Fibroblast of lung (primary cell): Measurements from ENCODE around the gene MPZL3. TPM values are rescaled to one million over a fixed set of nuclear protein-coding genes. Genes with fewer than 3 reads are reported as not detected.

Experiments used
- DNase-seq, 2 donors: peaks; one replicate each; pipeline versions ENCODE4 v3.0.0 to v3.0.0-alpha.2; 2010; ENCODE audit warnings: low read depth in 2 of 2
- H2AFZ ChIP-seq: 2 replicates; pipeline ENCODE4 v1.5.1; 2012; ENCODE audit warnings: low read length, control low read depth, inconsistent platforms
- H3K27ac ChIP-seq: 2 replicates; pipeline ENCODE4 v1.5.1; 2011; ENCODE audit warnings: low read length, control low read depth; ENCODE audit not compliant: insufficient read depth
- H3K27me3 ChIP-seq: 2 replicates; pipeline ENCODE4 v1.5.1; 2011; ENCODE audit warnings: mild to moderate bottlenecking, low read length; ENCODE audit not compliant: control insufficient read depth, insufficient read depth
- H3K36me3 ChIP-seq: 2 replicates; pipeline ENCODE4 v1.5.1; 2011; ENCODE audit warnings: low read length; ENCODE audit not compliant: control insufficient read depth, insufficient read depth
- H3K4me1 ChIP-seq: 2 replicates; pipeline ENCODE4 v1.5.1; 2011; ENCODE audit warnings: low read length; ENCODE audit not compliant: control insufficient read depth, insufficient read depth; ENCODE audit errors: extremely low read depth
- H3K4me2 ChIP-seq: 2 replicates; pipeline ENCODE4 v1.5.1; 2011; ENCODE audit warnings: low read length, control low read depth; ENCODE audit not compliant: insufficient read depth; ENCODE audit errors: extremely low read depth
- H3K4me3 ChIP-seq, 4 experiments: fragments of 200-600 bp in 1 of 4; sonication (generic) in 1 of 4; replicated peaks in 1 of 4; 2 replicates each; pipeline ENCODE4 v1.5.1; 2011 to 2016; ENCODE audit warnings: low read length in 4 of 4, low read depth in 3 of 4, mild to moderate bottlenecking in 3 of 4, control low read depth in 2 of 4, inconsistent platforms in 1 of 4, mixed read lengths in 1 of 4; ENCODE audit not compliant: insufficient read depth in 1 of 4; ENCODE audit errors: control extremely low read depth in 1 of 4
- H3K79me2 ChIP-seq: 2 replicates; pipeline ENCODE4 v1.5.1; 2012; ENCODE audit warnings: mild to moderate bottlenecking, low read length, inconsistent platforms; ENCODE audit not compliant: control insufficient read depth, insufficient read depth
- H3K9ac ChIP-seq: 2 replicates; pipeline ENCODE4 v1.5.1; 2011; ENCODE audit warnings: mild to moderate bottlenecking, low read length, control low read depth; ENCODE audit not compliant: insufficient read depth
- H3K9me3 ChIP-seq: 2 replicates; pipeline ENCODE4 v1.5.1; 2012; ENCODE audit warnings: low read depth, low read length; ENCODE audit not compliant: control insufficient read depth, insufficient read depth
- H4K20me1 ChIP-seq: 2 replicates; pipeline ENCODE4 v1.5.1; 2011; ENCODE audit warnings: low read length; ENCODE audit not compliant: control insufficient read depth, insufficient read depth; ENCODE audit errors: extremely low read depth
- EZH2 ChIP-seq: IDR thresholded peaks from 2 replicates; pipeline ENCODE4 v1.5.1; 2012; ENCODE audit warnings: low read length, control low read depth, mild to moderate bottlenecking; ENCODE audit errors: missing control alignments
- polyA plus RNA-seq, 2 donors: library from polyadenylated mRNA; depleted of rRNA in 1 of 2; stranded (reverse) in 1 of 2; unstranded in 1 of 2; fragments of >200 nt; gene quantifications; 2 replicates each; pipeline ENCODE4 v1.2.1, GENCODE V29; 2011 to 2012; ENCODE audit warnings: missing spikeins in 1 of 2
- total RNA-seq: library from RNA; depleted of rRNA; stranded (reverse); fragments of >200 nt; gene quantifications from 2 replicates; pipeline ENCODE4 v1.2.1, GENCODE V29; 2014
- TF ChIP-seq, protein P1 (sequence below), 2 donors: IDR thresholded peaks in 1 of 2; conservative IDR thresholded peaks in 1 of 2; 1 replicate in 1 of 2; 2 replicates in 1 of 2; pipeline ENCODE4 v1.5.1; 2011 to 2012; ENCODE audit warnings: low read length in 2 of 2, control low read depth in 1 of 2, inconsistent platforms in 1 of 2, low read depth in 1 of 2, mild to moderate bottlenecking in 1 of 2

The MPZL3 gene
- total and polyA plus RNA-seq, 2 donors (not counting 1 experiment from before 2014, with no cell fraction given): 0.33 to 0.44 TPM

DNA sequence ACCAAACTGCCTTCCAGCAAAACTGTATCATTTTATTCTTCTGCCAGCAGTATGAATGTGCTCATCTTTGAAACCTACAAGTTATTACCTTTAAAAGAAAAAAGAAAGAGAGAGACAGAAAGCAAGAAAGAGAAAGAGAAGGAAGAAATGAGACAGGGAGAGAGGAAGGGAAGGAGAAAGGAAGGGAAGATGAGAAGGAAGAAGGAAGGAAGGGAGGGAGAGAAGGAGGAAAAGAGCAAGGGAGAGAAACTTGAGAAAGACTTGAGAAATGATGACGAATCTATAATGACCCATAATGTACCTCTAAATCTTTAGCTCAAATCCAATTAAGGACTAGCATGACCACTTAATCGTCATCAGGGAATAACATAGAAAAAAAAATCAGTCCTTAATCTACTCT lies 16.0 kb downstream of the MPZL3 start:
- Histone ChIP-seq H4K20me1 (no peaks in the 10 kb centered on the region), H3K4me2 (no peak overlapping the region), H3K79me2 (no peaks in the 10 kb centered on the region), H3K9ac (no peak overlapping the region), H3K9me3 (no peaks in the 10 kb centered on the region), H3K4me1 (no peaks in the 10 kb centered on the region), H3K27me3 (no peaks in the 10 kb centered on the region), H2AFZ (no peak overlapping the region), H3K4me3 (no peak overlapping the region), H3K36me3 (no peaks in the 10 kb centered on the region), H3K27ac (no peak overlapping the region)
- TF ChIP-seq EZH2: no peak
- TF ChIP-seq, protein P1, sequence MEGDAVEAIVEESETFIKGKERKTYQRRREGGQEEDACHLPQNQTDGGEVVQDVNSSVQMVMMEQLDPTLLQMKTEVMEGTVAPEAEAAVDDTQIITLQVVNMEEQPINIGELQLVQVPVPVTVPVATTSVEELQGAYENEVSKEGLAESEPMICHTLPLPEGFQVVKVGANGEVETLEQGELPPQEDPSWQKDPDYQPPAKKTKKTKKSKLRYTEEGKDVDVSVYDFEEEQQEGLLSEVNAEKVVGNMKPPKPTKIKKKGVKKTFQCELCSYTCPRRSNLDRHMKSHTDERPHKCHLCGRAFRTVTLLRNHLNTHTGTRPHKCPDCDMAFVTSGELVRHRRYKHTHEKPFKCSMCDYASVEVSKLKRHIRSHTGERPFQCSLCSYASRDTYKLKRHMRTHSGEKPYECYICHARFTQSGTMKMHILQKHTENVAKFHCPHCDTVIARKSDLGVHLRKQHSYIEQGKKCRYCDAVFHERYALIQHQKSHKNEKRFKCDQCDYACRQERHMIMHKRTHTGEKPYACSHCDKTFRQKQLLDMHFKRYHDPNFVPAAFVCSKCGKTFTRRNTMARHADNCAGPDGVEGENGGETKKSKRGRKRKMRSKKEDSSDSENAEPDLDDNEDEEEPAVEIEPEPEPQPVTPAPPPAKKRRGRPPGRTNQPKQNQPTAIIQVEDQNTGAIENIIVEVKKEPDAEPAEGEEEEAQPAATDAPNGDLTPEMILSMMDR (conservative IDR thresholded peaks at IDR 0.05 in 1 of 2, IDR thresholded peaks at IDR 0.05 in 1 of 2; ENCODE audit: low read depth in 1 of 2, low read length in 2 of 2): no peak
- DNase-seq: no peak

DNA sequence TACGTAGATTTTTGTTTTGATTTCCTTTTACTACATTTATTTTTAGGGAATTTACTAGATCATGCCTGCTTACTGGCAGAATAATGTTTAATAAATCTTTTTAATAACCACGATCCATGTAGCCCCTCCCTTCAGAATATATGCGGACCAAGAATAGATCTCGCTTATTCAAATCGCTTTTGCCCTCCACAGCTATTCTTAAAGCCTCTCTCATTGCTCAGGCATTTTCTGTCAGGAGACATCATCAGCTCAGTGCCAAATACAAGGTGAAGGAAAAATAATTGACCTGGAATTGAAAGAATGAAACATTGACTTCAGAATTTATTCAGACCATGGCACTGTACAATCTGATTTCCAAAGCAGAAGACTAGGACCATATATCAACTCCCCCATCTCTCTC lies 17.3 kb downstream of the MPZL3 start:
- H3K27me3 ChIP-seq: no peaks in the 10 kb centered on the region
- no peaks in the 10 kb centered on the region for H3K4me1 ChIP-seq
- H3K9me3 ChIP-seq: no peaks in the 10 kb centered on the region
- no peak overlapping the region for H3K9ac ChIP-seq
- H3K27ac ChIP-seq: no peak overlapping the region
- no peaks in the 10 kb centered on the region for H4K20me1 ChIP-seq
- H3K4me3 ChIP-seq: no peak overlapping the region
- no peak for TF ChIP-seq EZH2
- TF ChIP-seq, protein P1 (conservative IDR thresholded peaks at IDR 0.05 in 1 of 2, IDR thresholded peaks at IDR 0.05 in 1 of 2; ENCODE audit: low read depth in 1 of 2, low read length in 2 of 2): no peak
- no peaks in the 10 kb centered on the region for H3K36me3 ChIP-seq
- no peak overlapping the region for H3K4me2 ChIP-seq
- no peaks in the 10 kb centered on the region for H3K79me2 ChIP-seq
- no peak for DNase-seq
- H2AFZ ChIP-seq: no peak overlapping the region

DNA sequence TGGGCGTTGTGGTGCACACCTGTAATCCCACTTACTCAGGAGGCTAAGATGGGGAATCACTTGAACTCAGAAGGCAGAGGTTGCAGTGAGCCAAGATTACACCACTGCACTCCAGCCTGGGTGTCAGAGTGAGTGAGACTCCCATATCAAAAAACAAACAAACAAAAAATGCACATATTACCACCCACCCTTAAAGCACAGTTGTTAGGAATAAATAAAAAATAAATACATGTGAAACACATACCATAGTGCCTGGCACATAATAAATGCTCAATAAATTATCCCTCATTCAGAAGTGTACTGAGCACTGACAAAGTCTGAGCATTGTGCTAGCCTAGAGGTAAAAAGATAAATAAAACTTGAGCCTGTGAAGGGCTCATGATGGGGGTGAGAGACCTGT lies 18.3 kb downstream of the MPZL3 start:
- Histone ChIP-seq H3K27ac (no peak overlapping the region), H4K20me1 (no peaks in the 10 kb centered on the region), H3K27me3 (no peaks in the 10 kb centered on the region), H3K4me3 (no peak overlapping the region), H3K4me1 (no peaks in the 10 kb centered on the region), H2AFZ (no peak overlapping the region), H3K36me3 (no peaks in the 10 kb centered on the region), H3K4me2 (no peak overlapping the region), H3K79me2 (no peaks in the 10 kb centered on the region), H3K9ac (no peak overlapping the region), H3K9me3 (no peaks in the 10 kb centered on the region)
- TF ChIP-seq, protein P1 (conservative IDR thresholded peaks at IDR 0.05 in 1 of 2, IDR thresholded peaks at IDR 0.05 in 1 of 2; ENCODE audit: low read depth in 1 of 2, low read length in 2 of 2): no peak
- no peak for TF ChIP-seq EZH2
- DNase-seq: no peak
